Measurements from ENCODE around the gene SLC35E4.
"Not testable (repeated sequence)": the region's sequence is repeated elsewhere in the genome, so short reads cannot be mapped to it uniquely, and the experiment has no call there.

Gene SLC35E4

DNA sequence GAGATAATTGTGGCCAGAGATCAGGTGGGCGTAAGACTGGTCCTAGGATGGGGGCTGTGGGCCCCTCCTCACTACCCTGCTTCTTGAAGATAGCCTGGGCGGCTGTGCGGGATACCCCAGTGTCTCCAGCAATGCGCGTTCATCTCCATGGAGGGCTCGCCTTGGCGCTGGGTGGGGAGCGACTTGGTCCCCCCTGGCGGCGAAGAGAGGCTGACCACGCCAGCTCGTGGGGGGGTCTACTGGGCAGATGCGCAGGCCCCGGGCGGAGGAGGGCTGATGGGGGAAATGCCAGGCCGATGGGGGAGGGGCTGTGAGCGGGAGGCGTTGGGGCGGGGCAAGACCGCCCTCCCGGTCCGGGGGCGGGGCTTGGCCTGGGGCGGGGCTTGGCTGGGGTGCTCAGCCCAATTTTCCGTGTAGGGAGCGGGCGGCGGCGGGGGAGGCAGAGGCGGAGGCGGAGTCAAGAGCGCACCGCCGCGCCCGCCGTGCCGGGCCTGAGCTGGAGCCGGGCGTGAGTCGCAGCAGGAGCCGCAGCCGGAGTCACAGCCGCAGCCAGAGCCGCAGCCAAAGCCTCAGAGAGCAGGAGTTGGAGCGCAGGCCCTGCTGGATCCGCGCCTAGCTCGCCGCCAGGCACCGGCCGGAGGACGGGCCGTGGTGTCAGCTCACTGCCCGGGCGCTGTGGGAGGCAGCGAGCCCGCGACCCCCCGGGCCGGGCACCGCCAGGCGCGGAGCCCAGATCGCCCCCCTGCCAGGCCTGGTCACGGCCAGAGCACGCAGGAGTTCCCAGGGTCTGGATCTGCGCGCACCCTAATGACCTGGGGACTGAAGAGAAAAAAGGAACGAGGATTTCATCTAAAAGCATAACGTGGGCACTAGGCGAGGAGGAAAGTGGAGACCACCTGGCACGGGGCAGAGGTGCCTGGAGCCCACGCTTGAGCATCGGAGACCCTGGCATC lies at the start of gene SLC35E4:
TSS of gene SLC35E4 (plus strand) at position 509 of the 953 bp plus-strand sequence. CDS start 670 bp downstream, outside the sequence.
- DNase-seq: peak; percentile 46

GRCh38 chr22:30586414-30586813 lies 49.2 kb upstream of the SLC35E4 start:
- no peak for DNase-seq

GRCh38 chr22:30591191-30591587 lies 44.4 kb upstream of the SLC35E4 start:
- no peak for DNase-seq

DNA sequence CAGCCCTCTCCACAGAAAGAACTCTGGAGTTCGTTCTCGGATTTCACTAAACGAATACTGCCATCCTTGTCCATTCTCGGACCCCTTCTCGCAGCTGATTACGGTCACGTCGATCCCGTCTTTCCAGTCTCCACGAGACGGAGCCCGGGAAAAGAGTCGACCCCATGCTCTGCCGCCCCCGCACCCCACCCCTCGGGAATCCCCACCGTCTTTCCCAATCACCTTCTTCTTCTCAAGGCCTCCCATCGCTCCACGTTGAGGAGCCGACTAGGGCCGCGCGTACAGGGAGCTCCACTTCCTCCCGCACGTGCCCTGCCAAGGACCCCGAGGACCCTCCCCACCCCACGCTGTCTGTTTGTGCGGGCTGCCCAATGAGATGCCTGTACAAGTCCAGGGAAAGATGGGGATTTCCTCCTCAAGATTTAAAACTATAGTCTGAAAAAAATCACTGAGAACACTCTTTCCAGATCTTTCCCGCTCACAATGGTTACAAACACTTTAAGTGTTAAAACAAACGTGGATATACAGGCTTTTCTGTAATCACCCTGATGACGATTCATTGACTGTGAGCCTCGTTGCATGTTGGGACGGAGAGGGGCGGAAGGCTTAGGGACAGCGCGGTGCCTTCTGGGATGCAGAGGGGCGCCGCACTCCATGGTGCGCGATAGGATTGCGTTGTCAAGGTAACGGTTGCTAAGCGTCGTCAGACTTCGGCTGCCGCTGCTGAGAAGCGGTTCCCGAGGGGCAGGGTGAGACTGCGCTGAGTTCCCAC lies 43.8 kb upstream of the SLC35E4 start, which contains the start of gene PES1:
TSS of gene PES1 (minus strand) at position 323 of the 772 bp plus-strand sequence. CDS start at position 246, 77 bp downstream.
- peak; percentile 96 for DNase-seq

DNA sequence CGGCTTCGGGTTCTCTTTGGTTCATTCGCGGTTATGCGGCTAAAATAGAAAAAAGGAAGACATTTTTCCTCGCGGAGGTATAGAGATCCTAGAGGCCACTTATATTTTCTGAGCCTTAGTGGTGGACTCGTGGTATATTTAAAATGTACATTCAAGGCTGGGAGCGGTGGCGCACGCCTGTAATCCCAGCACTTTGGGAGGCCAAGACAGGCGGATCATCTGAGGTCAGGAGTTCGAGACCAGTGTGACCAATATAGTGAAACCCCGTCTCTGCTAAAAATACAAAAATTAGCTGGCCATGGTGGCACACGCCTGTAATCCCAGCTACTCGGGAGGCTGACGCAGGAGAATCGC lies 43.2 kb upstream of the SLC35E4 start:
- DNase-seq: not testable (repeated sequence)

DNA sequence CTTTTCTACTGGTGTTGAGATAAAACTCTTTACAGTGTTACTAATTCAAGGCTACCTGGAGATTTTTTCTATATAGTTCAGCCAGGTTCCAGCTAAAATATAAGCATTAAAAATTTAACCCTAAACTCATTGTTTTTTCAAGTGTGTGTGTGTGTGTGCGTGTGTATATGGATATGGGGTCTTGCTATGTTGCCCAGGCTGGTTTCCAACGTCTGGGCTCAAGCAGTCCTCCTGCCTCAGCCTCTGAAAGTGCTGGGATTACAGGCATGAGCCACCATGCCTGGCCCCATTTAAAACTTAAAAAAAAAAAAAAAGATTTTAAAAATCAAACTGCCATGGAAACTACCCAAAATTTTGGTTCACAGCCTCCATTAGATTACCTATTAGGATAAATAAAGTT lies 39.4 kb upstream of the SLC35E4 start:
- DNase-seq: no peak

- no peak for DNase-seq
Measured at GRCh38 chr22:30596886-30597285, 38.7 kb upstream of the SLC35E4 start.

- DNase-seq: no peak
Measured at GRCh38 chr22:30598986-30599385, 36.6 kb upstream of the SLC35E4 start.

- no peak for DNase-seq
Measured at GRCh38 chr22:30600921-30601320, 34.7 kb upstream of the SLC35E4 start.

DNA sequence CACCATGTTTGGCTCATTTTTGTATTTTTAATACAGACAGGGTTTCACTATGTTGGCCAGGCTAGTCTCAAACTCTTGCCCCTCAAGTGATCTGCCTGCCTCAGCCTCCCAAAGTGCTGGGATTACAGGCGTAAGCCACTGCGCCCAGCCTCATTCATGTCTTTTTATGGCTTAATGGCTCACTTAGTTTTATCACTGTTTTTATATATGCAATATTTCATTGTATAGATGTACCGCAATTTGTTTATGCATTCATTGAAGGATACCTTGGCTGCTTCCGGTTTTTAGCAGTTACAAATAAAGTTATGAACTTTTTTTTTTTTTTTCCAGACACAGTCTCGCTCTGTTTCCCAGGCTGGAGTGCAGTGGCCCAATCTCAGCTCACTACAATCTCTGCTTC lies 34.1 kb upstream of the SLC35E4 start:
- DNase-seq: no peak

GRCh38 chr22:30602049-30602448 lies 33.5 kb upstream of the SLC35E4 start:
- DNase-seq: no peak

DNA sequence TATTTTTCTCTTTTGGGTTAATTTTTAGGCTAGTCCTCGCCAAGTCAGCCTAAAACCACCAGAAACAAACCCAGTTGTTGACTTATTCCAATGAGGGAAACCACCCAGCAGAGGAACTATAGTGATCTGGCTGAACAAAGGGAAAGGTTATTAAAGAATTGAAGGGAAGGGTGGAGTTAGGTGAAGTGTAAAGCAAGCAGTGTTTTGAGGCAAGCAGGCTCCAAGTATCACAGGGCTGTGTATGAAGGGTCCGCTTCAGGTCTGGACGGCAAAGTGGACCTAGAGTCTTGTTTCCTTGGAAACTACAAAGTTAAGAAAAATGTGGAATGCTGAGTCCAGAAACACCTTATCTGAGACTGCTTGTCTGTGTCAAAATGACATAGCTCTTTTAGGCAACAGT lies 31.8 kb upstream of the SLC35E4 start:
- DNase-seq: no peak

DNA sequence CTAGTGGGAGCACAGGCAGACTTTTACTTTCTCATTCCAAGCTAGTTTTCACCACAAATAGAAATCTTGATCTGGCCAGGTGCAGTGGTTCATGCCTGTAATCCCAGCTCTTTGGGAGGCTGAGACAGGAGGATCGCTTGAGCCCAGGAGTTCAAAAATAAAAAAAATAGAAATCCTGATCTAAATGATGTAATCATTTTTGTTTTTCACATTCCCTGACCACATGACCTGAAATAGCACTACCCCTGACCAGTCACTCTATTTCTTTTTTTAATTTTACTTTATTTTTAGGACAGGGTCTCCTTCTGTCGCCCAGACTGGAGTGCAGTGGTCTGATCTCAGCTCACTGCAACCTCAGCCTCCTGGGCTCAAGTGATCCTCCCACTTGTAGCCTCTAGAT lies 30.9 kb upstream of the SLC35E4 start:
- DNase-seq: no peak

- peak; percentile 66 for DNase-seq
Measured at GRCh38 chr22:30605449-30606110, 30.0 kb upstream of the SLC35E4 start.

DNA sequence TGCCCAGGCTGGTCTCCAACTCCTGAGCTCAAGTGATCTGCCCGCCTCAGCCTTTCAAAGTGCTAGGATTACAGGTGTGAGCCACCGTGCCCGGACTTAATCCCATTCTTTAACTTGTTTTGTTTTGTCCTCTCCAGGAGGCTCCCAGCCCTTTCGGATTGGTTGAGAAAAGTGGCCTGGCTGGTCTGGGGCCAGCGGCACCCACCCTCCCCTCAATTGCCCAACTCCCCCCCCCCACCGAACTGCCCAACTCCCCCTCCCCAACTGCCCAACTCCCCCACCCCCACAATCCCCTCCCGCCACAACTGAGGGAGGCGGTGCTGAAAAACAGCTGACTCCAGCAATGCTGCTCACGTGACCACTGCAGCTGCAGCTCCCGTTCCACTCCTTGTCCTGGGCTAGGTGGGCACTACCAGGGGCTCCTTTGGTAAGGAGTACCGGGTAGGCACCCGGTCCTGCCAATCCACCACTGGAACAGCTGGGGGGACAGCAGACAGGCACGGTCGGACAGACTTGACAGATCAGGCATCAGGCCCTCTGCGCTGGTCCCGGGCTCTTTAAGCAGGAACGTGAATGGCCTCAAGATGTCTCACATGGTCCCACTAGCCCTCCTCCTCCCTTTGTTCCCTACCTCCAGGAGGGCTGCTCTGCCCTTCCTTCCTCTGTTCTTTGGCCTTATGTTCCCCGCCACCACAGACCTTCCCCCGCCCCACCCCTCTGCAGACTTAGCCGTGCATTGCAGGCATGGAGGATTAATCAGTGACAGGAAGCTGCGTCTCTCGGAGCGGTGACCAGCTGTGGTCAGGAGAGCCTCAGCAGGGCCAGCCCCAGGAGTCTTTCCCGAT lies 28.9 kb upstream of the SLC35E4 start, which contains the start of gene TCN2:
TSS of gene TCN2 (plus strand) at position 720 of the 845 bp plus-strand sequence. CDS start 158 bp downstream, outside the sequence.
- peak; percentile 44 for DNase-seq

GRCh38 chr22:30607300-30607930 lies 28.2 kb upstream of the SLC35E4 start:
- DNase-seq: peak; percentile 28

- DNase-seq: no peak
Measured at GRCh38 chr22:30607939-30608338, 27.6 kb upstream of the SLC35E4 start.

DNA sequence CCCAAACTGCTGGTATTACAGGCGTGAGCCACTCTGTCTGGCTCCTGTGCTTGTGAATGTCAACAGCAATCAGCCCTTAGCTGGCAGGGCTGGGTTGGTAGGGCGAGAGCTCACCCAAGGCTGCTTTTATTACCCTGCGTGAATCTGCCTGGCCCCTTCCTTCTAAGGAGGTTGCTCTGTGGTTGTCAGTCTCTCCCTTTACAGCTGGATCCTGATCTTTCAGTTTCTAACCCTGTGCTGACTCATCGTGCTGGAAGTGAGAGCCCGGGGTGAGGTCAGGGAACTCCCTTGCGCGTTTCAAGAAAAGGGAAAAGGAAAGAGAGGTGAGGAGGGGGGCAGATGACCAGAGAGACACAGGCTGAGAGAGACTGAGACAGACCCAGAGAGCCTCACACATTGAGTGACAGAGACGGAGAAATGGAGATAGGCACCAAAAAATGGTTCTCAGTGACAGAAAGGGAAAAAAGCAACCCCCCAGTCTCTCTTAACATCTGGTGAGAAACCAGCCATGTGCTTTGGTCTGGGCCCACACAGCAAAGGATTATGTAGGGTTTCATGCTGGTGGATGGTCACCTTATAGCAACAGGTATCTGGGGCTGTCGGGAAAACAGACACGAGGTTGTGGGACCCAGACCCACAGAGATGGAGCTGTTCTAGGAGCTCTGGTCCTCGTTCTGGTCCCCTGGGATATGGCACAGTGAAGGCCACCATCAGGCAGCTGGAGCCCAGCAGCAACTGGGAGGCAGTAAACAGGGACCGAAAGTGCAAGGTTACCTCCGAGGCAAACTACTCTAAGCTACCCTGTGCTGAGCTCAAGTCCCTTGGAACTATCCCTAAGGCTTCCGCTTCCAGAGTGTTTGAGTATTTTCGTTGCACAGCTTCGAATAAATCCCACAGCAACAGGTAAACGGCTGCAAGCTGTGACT lies 26.1 kb upstream of the SLC35E4 start:
- no peak for DNase-seq

DNA sequence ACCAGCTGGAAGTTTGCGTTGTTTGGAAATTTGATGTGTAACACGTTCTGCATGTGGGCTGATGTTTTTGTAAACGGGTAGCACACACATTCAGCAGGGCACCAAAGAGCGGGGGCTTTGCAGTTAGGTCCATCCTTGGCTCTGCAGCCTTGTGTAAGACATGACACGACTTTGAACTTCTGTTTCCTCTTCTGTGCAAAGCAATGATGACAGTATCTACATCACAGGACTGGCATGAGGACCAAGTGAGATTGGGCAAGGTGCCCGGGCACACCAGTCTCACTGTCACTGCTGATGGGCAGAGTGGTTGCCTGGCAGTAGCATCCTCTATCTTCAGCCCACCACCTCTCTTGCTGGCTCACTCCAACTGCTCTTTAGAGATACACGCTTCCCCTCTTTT lies 25.3 kb upstream of the SLC35E4 start:
- no peak for DNase-seq

DNA sequence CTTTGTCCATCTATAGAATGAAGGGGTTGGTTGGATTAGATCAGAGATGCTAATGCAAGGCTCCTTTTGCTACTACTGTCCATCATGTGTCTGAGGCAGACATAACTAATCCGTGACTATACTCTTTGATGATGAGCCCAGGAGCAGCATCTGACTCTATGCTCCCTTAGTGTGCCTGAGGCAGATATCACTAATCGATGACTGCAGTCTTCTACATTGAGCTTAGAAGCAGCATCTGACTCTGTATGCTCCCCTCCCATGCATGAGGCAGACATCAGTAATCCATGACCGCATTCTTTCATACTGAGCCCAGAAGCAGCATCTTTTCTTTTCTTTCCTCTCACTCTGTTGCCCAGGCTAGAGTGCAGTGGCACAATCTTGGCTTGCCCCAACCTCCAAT lies 24.4 kb upstream of the SLC35E4 start:
- no peak for DNase-seq
